HG03039 (cell line): ENCODE measurements around the gene AUTS2.

Experiments
- ATAC-seq: cut with Tn5 transposase; IDR thresholded peaks from one replicate; pipeline ENCODE4 v1.9.1; 2021; ENCODE audit warnings: mild to moderate bottlenecking, moderate library complexity; ENCODE audit not compliant: unreplicated experiment

The AUTS2 gene

DNA sequence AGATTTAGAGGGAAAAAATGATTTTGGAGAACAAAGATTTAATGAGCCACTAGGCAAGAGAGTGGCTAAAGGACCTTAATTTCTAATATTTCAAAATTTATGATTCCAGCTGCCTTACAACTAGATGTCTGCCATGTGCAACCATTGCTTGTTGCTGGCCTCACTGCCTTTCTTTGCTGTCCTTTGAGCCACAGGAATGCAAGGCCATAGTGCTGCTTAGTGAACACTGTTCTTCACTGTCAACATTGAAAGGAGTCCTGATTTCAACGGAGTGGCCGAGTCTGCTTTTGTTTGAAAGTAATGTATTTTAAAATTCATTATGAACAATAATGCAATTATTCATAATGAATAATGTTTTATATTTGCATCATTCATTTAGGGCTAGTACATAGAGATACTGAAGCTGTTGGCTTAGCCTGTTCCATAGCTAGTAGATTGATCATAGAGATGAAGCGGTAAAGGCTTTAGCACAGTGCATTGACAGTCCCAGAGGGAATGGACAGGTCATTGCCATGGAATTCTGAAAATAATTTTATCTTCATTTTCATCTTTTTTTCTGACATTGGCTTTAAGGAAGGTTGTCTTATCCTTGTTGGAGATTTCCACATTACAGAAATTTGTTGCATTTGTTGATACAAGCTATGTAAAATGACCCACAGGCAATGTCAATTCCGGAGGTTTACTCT, 544.1 kb downstream of the AUTS2 start:
- no peak for ATAC-seq

DNA sequence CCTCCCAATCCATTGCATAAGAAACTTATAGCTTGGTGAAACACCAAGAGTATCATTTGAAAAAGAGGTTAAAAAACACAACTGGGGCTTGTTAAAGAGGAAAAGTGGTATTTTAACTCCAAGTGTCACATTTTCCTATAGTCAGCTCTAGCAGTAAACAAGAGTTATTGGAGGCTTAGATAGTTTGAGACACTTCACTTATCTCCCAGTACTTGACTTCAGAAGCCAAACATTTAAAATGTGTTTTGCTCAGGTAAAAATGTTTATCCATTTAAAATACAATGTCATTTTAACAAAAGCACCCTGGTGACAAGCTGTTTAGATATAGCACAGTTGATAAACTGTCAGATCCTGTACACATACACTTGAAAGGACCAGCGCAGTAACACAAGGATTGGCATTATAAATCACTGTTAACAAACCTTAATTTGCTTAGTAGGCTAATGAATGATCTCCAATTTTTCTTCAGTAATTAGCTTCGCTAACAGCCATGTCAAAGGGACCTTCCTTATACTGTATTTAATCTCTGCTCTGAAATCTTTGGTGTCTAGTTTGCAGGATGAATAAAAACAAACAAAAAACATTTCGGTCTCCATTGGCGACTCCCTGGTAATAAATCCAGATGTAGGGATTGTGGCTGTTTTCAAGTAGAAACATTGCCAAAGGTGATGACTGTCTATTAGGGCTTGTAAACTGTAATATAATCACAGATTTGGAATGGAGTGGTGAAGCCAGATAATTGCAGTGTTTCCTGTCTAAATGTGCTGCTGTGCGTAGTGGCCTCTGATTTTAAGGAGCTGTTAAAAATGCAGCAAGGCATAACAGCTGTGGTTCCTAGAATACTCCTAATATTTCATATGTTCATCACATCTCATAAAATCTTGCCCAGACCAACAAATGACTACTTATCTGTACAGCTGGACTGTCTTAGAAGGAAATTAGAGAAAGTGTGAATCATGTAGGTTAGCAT, 545.1 kb downstream of the AUTS2 start:
- ATAC-seq: no peak

DNA sequence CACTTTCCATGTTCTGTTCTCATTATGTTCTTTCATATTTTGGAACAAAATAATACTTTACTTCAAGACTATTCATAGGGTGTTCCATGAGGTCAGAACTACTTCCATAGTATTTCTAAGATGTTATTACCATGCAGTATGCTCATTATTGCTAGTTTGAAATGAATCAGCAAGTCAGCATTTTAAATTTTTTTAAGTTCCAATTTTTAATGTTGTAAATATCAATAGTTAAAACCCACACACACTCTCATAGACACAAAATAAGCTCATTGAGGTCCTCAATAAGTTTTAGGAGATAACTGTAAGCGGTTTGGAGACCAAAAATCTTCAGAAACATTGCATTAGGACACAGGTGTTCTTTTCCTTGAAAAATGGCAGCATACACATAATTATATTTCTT, 550.7 kb downstream of the AUTS2 start:
- ATAC-seq: no peak

- no peak for ATAC-seq
These were observed 554.0 kb downstream of the AUTS2 start for GRCh38 chr7:70152313-70152712.

GRCh38 chr7:70153933-70154332, 555.7 kb downstream of the AUTS2 start:
- no peak for ATAC-seq

GRCh38 chr7:70154521-70155180, 556.4 kb downstream of the AUTS2 start:
- ATAC-seq: no peak

- ATAC-seq: no peak
These were observed 557.8 kb downstream of the AUTS2 start for GRCh38 chr7:70156057-70156456.

DNA sequence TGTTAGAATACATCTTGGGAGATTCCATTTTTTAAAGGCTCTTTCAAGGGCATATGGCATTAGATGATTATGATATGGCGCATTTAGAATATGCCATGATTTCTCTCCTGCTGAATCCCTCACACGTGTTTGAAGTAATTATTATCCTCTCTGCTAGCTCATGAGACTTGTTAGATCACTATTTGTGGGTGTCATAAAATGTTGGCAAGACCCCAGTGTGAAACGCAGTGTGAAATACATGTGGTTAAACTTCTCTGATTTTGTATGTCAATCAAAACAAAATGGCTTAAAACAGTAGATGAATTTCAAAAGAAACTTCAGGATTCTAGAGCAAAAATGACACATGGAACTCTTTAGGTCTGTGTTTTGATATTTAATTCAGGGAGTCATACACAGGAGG, 560.8 kb downstream of the AUTS2 start:
- no peak for ATAC-seq

DNA sequence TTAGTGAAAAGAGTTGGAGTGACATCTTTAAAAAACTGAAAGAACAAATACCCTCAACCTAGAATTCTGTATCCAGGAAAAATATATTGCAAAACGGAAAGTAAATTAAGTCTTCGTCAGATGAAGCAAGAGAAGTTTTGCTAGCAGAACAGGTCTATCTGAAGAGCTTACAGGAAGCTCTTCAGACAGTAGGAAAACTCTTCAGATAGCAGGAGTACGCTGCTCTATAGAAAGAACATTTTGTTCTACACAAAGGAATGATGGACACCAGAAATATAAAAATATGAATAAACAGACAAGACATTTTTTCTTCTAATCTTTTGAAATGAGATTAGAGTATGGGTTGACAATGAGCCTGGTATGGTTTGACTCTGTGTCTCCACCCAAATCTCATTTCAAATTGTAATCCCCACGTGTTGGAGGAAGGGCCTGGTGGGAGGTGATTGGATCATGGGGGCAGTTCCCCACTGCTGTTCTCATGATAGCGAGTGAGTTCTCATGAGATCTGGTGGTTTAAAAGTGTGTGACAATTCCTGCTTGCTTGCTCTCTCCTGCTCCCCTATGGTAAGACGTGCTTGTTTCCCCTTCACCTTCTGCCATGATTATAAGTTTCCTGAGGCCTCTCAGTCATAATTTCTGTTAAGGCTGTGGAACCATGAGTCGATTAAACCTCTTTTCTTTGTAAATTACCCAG, 567.3 kb downstream of the AUTS2 start:
- ATAC-seq: no peak

DNA sequence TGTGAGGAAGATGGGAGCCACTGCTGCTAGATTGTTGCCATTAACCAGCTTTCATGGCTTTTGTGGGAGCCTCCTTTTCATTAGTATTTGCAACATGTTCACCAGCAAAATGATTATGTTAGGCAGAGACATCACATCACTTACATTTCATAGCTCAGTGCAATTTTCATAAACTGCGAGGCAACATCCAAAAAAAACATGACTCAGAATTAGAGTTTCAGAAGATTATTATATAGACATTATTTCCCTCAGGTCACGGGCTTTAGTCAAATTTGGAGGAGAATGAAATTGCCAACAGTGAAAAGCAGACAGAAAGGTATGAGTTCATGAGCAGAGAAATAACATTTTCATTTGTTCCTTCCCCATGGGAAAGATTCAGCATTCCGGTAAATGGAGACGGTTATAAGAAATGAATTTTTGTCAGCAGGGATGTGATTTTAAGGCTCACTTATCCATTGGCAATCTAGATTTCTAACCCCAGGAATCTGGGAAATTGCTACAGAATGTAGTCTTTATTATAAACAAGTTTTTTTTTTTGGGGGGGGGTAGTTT, 573.2 kb downstream of the AUTS2 start:
- no peak for ATAC-seq

DNA sequence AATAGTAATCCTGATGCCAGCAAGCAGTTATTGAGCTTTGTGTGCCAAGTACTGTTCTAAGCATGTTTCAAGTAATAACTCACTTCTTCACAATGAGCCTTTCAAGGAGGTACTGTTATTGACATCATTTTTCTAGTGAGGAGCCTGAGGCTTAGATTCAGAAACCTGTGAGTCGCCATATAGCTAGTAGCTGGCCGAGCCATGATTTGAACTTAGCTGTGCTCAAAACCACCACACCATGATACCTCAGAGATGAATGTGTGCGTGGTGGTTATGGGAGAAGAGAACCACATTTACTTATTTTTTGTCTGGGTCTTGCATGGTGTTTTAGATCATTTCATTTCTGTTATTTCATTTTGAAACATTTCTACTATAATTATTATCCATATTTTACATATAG, 578.9 kb downstream of the AUTS2 start:
- ATAC-seq: no peak

DNA sequence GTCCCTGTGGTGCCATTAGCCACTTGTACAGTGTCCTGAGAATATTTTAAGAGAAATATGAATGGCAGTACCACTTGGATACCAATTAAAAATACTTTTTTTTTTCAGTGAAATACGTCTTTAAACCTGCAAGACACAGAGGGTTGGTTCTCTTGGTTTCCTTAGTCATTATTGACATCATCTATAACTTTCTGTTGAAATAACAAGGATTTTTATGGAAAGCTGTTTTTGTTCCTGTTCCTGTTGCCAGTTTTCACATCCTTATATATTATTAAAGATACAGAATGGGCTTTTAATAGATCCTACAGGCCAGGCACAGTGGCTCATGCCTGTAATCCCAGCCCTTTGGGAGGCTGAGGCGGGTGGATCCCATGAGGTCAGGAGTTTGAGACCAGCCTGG, 579.9 kb downstream of the AUTS2 start:
- ATAC-seq: no peak

- ATAC-seq: no peak
These were observed 580.5 kb downstream of the AUTS2 start for GRCh38 chr7:70178787-70179186.

GRCh38 chr7:70182521-70182920, 584.2 kb downstream of the AUTS2 start:
- ATAC-seq: no peak

- ATAC-seq: no peak
These were observed 585.0 kb downstream of the AUTS2 start for GRCh38 chr7:70183278-70183677.

DNA sequence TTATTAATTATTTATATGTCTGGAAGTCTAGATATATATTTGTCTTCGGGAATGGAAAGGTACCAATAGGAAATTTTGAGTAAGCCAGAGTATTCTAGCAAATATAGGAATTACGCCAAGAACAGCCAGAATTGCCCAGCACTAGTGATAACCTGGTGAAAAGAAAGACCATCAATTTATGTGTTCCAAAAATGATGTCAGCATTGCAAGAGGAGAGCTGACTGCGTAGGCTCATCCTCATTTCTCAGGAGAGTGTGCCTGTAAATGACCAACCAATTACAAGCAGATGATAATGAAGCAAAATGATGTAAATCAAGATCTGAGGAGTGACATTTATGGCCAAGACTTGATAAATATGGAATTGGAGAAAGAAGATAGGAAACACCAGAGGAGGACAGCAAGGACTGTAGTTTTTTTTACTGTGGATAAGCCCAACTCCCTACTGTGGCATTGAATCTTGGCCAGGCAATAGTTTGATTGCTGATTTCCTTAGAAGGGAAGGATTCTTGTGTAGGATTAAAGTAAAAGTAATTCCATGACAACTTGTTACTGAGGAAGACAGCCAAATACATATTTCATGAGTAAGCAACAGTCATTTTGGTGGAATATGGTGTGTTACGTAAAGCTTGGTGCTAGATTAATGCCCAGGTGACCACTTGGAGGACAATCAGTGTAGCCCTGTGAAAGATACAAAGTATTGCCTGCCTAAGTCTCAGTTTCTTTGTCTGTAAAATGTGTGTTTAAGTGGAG, 590.8 kb downstream of the AUTS2 start:
- ATAC-seq: no peak

GRCh38 chr7:70189776-70190175, 591.5 kb downstream of the AUTS2 start:
- no peak for ATAC-seq

DNA sequence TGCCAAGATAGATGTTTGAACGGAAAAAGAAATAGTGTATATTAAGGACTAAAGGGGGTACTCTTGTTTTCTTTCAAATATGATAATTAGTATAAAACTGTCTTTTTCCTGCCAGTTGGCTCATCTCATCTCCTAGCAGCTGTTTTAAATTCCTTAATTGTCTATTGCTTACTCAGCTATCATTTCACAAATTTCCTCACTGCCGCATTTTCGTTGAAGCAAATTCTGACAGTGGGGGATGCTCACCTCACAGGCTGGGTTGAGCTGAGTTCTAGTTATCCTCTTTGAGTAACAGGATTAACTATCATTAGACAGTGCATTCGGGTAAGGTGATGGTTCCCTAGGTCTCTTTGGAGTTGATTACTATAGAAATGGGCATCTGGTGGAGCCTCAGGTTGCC, 592.0 kb downstream of the AUTS2 start:
- ATAC-seq: no peak

DNA sequence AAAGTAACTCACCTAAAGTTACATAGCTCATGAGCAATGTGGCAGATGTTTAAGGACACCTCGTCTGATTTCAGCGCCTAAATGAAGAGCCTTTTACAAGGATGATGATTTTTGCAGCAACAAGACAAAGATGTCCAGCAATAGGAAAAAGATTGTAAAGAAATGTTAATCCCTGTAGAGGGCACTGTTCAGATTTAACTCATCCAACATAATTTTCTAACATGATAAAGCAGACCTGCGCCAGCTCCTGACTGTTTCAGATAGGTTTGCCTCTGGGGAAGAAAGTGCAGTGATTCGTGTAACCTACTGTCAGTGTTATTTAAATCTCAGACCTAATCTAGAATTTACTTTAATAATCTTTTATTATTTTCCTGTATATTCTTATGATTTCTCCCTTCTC, 595.2 kb downstream of the AUTS2 start:
- no peak for ATAC-seq
